CD4-positive, alpha-beta T cell treated with Interleukin-17A for 4 hours (primary cell): ENCODE data around the gene RPN2.
A peak's percentile ranks its signal among the peaks of the same experiment; 100 is the strongest.

Experiments
- DNase-seq: peaks from one replicate; pipeline ENCODE4 v3.0.0-alpha.2; 2020; ENCODE audit warnings: mixed read lengths

Gene RPN2

GRCh38 chr20:37270576-37271420, 91.7 kb downstream of the RPN2 start:
- no peak for DNase-seq

GRCh38 chr20:37271421-37271768, 92.3 kb downstream of the RPN2 start:
- no peak for DNase-seq

- DNase-seq: no peak
These were observed 94.9 kb downstream of the RPN2 start for GRCh38 chr20:37273988-37274387.

- DNase-seq: no peak
These were observed 95.9 kb downstream of the RPN2 start for GRCh38 chr20:37274851-37275524.

GRCh38 chr20:37276494-37277252, 97.5 kb downstream of the RPN2 start:
- peak; percentile 20 for DNase-seq

- DNase-seq: no peak
These were observed 98.1 kb downstream of the RPN2 start for GRCh38 chr20:37277253-37277593.

- no peak for DNase-seq
These were observed 99.9 kb downstream of the RPN2 start for GRCh38 chr20:37278966-37279590.

- DNase-seq: no peak
These were observed 100.7 kb downstream of the RPN2 start for GRCh38 chr20:37279820-37280219.

GRCh38 chr20:37280403-37280802, 101.3 kb downstream of the RPN2 start:
- no peak for DNase-seq

GRCh38 chr20:37282556-37282955, 103.4 kb downstream of the RPN2 start:
- no peak for DNase-seq

- DNase-seq: no peak
These were observed 104.5 kb downstream of the RPN2 start for GRCh38 chr20:37283530-37284195.

GRCh38 chr20:37284691-37285161, 105.6 kb downstream of the RPN2 start:
- no peak for DNase-seq

- no peak for DNase-seq
These were observed 106.7 kb downstream of the RPN2 start for GRCh38 chr20:37285664-37286374.

GRCh38 chr20:37288091-37288490, 109.0 kb downstream of the RPN2 start:
- DNase-seq: no peak

- DNase-seq: no peak
These were observed 111.2 kb downstream of the RPN2 start for GRCh38 chr20:37290158-37290810.
